ENCODE measurements around the gene PANK1.

DNA sequence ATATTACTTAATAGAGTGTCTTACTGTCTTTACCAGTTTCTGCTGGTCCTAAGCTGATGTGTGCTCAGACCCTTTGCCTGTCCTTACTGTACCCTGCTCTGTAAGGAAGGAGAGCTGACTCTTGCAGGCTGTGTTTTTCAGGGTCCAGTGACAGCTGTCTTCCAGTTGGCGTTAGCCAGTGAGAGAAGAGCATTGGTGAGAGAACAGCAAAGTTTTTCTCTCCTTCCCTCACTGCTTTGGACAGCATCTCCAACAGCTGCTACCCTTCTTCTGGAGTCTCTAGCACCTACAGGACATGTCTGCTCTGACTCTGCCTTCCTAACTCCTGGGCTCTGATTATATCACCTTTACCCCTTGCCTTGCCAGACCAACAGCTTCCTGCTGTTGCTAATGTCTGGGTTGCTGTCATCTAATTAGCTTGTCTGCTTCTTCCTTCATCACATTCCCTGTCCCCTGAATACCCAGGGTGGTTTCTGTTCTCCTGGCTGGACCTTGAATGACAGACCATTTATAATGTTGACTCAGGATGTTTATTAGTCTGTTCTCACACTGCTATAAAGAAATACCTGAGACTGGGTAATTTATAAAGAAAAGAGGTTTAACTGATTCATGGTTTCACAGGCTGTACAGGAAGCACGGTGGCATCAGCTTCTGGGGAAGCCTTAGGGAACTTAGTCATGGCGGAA, 23.5 kb upstream of the PANK1 start:
- TF ChIP-seq POLR2AphosphoS5 (IDR thresholded peaks at IDR 0.05) = no peak
- TF ChIP-seq, protein P1, sequence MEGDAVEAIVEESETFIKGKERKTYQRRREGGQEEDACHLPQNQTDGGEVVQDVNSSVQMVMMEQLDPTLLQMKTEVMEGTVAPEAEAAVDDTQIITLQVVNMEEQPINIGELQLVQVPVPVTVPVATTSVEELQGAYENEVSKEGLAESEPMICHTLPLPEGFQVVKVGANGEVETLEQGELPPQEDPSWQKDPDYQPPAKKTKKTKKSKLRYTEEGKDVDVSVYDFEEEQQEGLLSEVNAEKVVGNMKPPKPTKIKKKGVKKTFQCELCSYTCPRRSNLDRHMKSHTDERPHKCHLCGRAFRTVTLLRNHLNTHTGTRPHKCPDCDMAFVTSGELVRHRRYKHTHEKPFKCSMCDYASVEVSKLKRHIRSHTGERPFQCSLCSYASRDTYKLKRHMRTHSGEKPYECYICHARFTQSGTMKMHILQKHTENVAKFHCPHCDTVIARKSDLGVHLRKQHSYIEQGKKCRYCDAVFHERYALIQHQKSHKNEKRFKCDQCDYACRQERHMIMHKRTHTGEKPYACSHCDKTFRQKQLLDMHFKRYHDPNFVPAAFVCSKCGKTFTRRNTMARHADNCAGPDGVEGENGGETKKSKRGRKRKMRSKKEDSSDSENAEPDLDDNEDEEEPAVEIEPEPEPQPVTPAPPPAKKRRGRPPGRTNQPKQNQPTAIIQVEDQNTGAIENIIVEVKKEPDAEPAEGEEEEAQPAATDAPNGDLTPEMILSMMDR (IDR thresholded peaks at IDR 0.05) = no peak
